Thyroid gland (tissue), 4 donors: ENCODE results near the gene FRMD4A.

Experiments used
- CTCF ChIP-seq, 6 experiments: fragments of 200-600 bp in 3 of 6; fragments of 450-650 bp in 3 of 6; sonication (generic) in 3 of 6; IDR thresholded peaks; one replicate each; pipeline ENCODE4 v1.5.1; 2016 to 2019; ENCODE audit warnings: antibody characterized with exemption in 6 of 6, mild to moderate bottlenecking in 2 of 6, inconsistent platforms in 1 of 6, moderate library complexity in 1 of 6
- POLR2A ChIP-seq, 2 donors: fragments of 450-650 bp; IDR thresholded peaks; one replicate each; pipeline ENCODE4 v1.6.1; 2017; ENCODE audit warnings: antibody characterized with exemption in 2 of 2, mild to moderate bottlenecking in 2 of 2, moderate library complexity in 1 of 2

- TF ChIP-seq CTCF (IDR thresholded peaks at IDR 0.05) (no peak), POLR2A (IDR thresholded peaks at IDR 0.05) (no peak)
These were observed 39.2 kb upstream of the FRMD4A start for GRCh38 chr10:14369906-14370305.
